GM12878 (cell line): Measurements from ENCODE around the gene NDUFV1. TPM values are rescaled to one million over a fixed set of nuclear protein-coding genes. Genes with fewer than 3 reads are reported as not detected.

ENCODE experiments used
- ATAC-seq: fragments of 200-7000 bp; cut with Tn5 transposase; 3 replicates; pipeline ENCODE4 v1.9.1; 2020; ENCODE audit warnings: mild to moderate bottlenecking, moderate library complexity
- BruUV-seq: library from RNA; stranded (reverse); fragments of 400-500 nt; replicated peaks from 2 replicates; lab custom pipeline; 2021; lab: Mats Ljungman, UMichigan
- CTCF ChIA-PET: fragments of 300-600 bp; sonication (Branson Sonifier 250); formaldehyde crosslinking; extraction: SDS; loops from one replicate; lab custom pipeline; 2021; ENCODE audit warnings: inconsistent platforms; lab: Yijun Ruan, JAX
- POLR2A ChIA-PET: fragments of 350-600 bp; formaldehyde crosslinking; extraction: SDS; loops from one replicate; lab custom pipeline; 2021; ENCODE audit warnings: inconsistent platforms; lab: Charles Lee
- RAD21 ChIA-PET: fragments of 300-600 bp; sonication (Branson Sonifier 250); formaldehyde crosslinking; loops from one replicate; lab custom pipeline; 2023; ENCODE audit warnings: antibody characterized with exemption; ENCODE audit not compliant: unreplicated experiment; lab: Charles Lee
- SMC1A ChIA-PET: fragments of 300-600 bp; sonication (Branson Sonifier 250); formaldehyde crosslinking; loops from one replicate; lab custom pipeline; 2023; ENCODE audit not compliant: unreplicated experiment, uncharacterized antibody; lab: Charles Lee
- DNase-seq: peaks from one replicate; pipeline ENCODE4 v3.0.0-alpha.2; 2011; ENCODE audit warnings: low read depth, low spot score
- FAIRE-seq: peaks from 3 replicates; lab custom pipeline; 2011; peaks lifted over from hg19 to GRCh38; lab: Jason Lieb, UNC
- H2AFZ ChIP-seq: 2 replicates; pipeline ENCODE4 v1.6.0; 2011; ENCODE audit warnings: low read depth, low read length, control low read depth; ENCODE audit not compliant: control insufficient read depth
- H3K27ac ChIP-seq: 2 replicates; pipeline ENCODE4 v1.5.1; 2011; ENCODE audit warnings: control low read depth; ENCODE audit not compliant: control insufficient read depth, insufficient read depth
- H3K27me3 ChIP-seq, 2 experiments: replicated peaks in 1 of 2; 2 replicates each; pipeline versions ENCODE4 v1.6.0 to v1.6.1; 2011; ENCODE audit warnings: low read length in 1 of 2; ENCODE audit not compliant: control insufficient read depth in 2 of 2, insufficient read depth in 2 of 2
- H3K36me3 ChIP-seq, 2 experiments: 2 replicates each; pipeline ENCODE4 v1.5.1; 2011; ENCODE audit warnings: low read length in 1 of 2; ENCODE audit not compliant: control insufficient read depth in 2 of 2, insufficient read depth in 2 of 2
- H3K4me1 ChIP-seq: 2 replicates; pipeline ENCODE4 v1.6.1; 2011; ENCODE audit warnings: mild to moderate bottlenecking, low read length, moderate library complexity, mixed read lengths; ENCODE audit not compliant: control insufficient read depth, insufficient read depth
- H3K4me2 ChIP-seq: 2 replicates; pipeline ENCODE4 v1.6.0; 2011; ENCODE audit warnings: control low read depth; ENCODE audit not compliant: control insufficient read depth, insufficient read depth
- H3K4me3 ChIP-seq: fragments of 200-600 bp; sonication (generic); 2 replicates; pipeline ENCODE4 v1.5.1; 2016
- H3K79me2 ChIP-seq: 2 replicates; pipeline ENCODE4 v1.6.0; 2011; ENCODE audit warnings: low read length; ENCODE audit not compliant: control insufficient read depth, insufficient read depth
- H3K9ac ChIP-seq: 2 replicates; pipeline ENCODE4 v1.8.0; 2011; ENCODE audit warnings: low read length, control low read depth, mixed read lengths; ENCODE audit not compliant: control insufficient read depth, insufficient read depth
- H3K9me3 ChIP-seq: replicated peaks from 3 replicates; pipeline ENCODE4 v1.5.1; 2011; ENCODE audit warnings: mild to moderate bottlenecking, low read length; ENCODE audit not compliant: control insufficient read depth, insufficient read depth
- H4K20me1 ChIP-seq: 2 replicates; pipeline ENCODE4 v1.6.0; 2011; ENCODE audit not compliant: control insufficient read depth, insufficient read depth
- BHLHE40 ChIP-seq, 2 experiments: fragments of 450-650 bp in 1 of 2; IDR thresholded peaks; 2 replicates each; pipeline ENCODE4 v1.6.1; 2011 to 2017; ENCODE audit warnings: low read depth in 2 of 2, borderline replicate concordance in 1 of 2, improper control_type of control experiment in 1 of 2, low read length in 1 of 2, mild to moderate bottlenecking in 1 of 2
- CREB1 ChIP-seq: IDR thresholded peaks from 2 replicates; pipeline ENCODE4 v1.6.1; 2012; ENCODE audit warnings: low read depth, mild to moderate bottlenecking, inconsistent platforms
- CTCF ChIP-seq, 3 experiments: IDR thresholded peaks in 2 of 3; conservative IDR thresholded peaks in 1 of 3; 2 replicates each; pipeline ENCODE4 v1.5.1; 2011; ENCODE audit warnings: low read depth in 3 of 3, low read length in 3 of 3, mild to moderate bottlenecking in 3 of 3, control low read depth in 2 of 3, moderate library complexity in 2 of 3, inconsistent platforms in 1 of 3, mixed read lengths in 1 of 3; ENCODE audit not compliant: control insufficient read depth in 2 of 3, insufficient read depth in 1 of 3; ENCODE audit errors: extremely low read depth in 1 of 3
- E2F8 ChIP-seq: fragments of 450-650 bp; IDR thresholded peaks from 2 replicates; pipeline ENCODE4 v1.6.1; 2018; ENCODE audit warnings: mild to moderate bottlenecking, low read depth, moderate library complexity; ENCODE audit not compliant: partially characterized antibody
- EED ChIP-seq: sonication (generic); IDR thresholded peaks from 2 replicates; pipeline ENCODE4 v1.6.1; 2016; ENCODE audit warnings: antibody characterized with exemption, low read depth
- IKZF1 ChIP-seq: fragments of 450-650 bp; conservative IDR thresholded peaks from 2 replicates; pipeline ENCODE4 v1.6.1; 2017; ENCODE audit warnings: antibody characterized with exemption, mild to moderate bottlenecking
- MAX ChIP-seq: IDR thresholded peaks from 2 replicates; pipeline ENCODE4 v1.6.1; 2012; ENCODE audit warnings: low read depth, low read length, improper control_type of control experiment
- NR2F1 ChIP-seq: fragments of 450-650 bp; conservative IDR thresholded peaks from 2 replicates; pipeline ENCODE4 v1.6.1; 2017; ENCODE audit warnings: mild to moderate bottlenecking
- RAD21 ChIP-seq: IDR thresholded peaks from 2 replicates; pipeline ENCODE4 v1.6.1; 2011; ENCODE audit warnings: mild to moderate bottlenecking, low read depth, low read length, moderate library complexity; ENCODE audit not compliant: insufficient read depth
- RB1 ChIP-seq: fragments of 450-650 bp; formaldehyde crosslinking; IDR thresholded peaks from 2 replicates; pipeline ENCODE4 v1.6.1; 2017; ENCODE audit warnings: mild to moderate bottlenecking, borderline replicate concordance
- RBBP5 ChIP-seq: fragments of 200-600 bp; sonication (generic); conservative IDR thresholded peaks from 2 replicates; pipeline ENCODE4 v1.6.1; 2016
- SMC3 ChIP-seq: IDR thresholded peaks from 2 replicates; pipeline ENCODE4 v1.6.1; 2011; ENCODE audit warnings: low read length, improper control_type of control experiment, borderline replicate concordance
- TBL1XR1 ChIP-seq: IDR thresholded peaks from 2 replicates; pipeline ENCODE4 v1.6.1; 2012; ENCODE audit warnings: low read depth, low read length, improper control_type of control experiment
- TCF12 ChIP-seq: IDR thresholded peaks from 2 replicates; pipeline ENCODE4 v1.6.1; 2011; ENCODE audit warnings: low read depth, mild to moderate bottlenecking, low read length
- YY1 ChIP-seq: IDR thresholded peaks from 2 replicates; pipeline ENCODE4 v1.6.1; 2011; ENCODE audit warnings: low read depth, mild to moderate bottlenecking, low read length
- ZNF274 ChIP-seq: IDR thresholded peaks from one replicate; pipeline ENCODE4 v1.8.0; 2011; ENCODE audit not compliant: insufficient read length, insufficient read depth
- WGBS: methylation state at CpG from one replicate; pipeline ENCODE4 v1.1.6; 2016; ENCODE audit warnings: low lambda C conversion rate; ENCODE audit not compliant: insufficient replicate concordance, insufficient coverage; ENCODE audit errors: missing lambda C conversion rate; 5-methylcytosine and 5-hydroxymethylcytosine counted together
- in situ Hi-C: fragments of 300-500 bp; cut with MboI; formaldehyde crosslinking; loops from 9 replicates; pipeline ENCODE4 v1.14.3; 2018; ENCODE audit warnings: mixed read lengths
- intact Hi-C: fragments of 100-400 bp; cut with micrococcal nuclease; formaldehyde crosslinking; loops from one replicate; pipeline ENCODE4 v1.14.2; 2022; ENCODE audit not compliant: unreplicated experiment
- polyA plus RNA-seq, 11 experiments: library from polyadenylated mRNA; depleted of rRNA in 4 of 11; unstranded in 6 of 11; stranded (reverse) in 5 of 11; fragments of >200 nt; fragmentation: Nextera tagmentation in 4 of 11; fragmentation: Illumina TruSeq in 1 of 11; extraction: Ambion mirVana in 4 of 11; extraction: Trizol in 1 of 11; gene quantifications; 1 replicate in 1 of 11; 2 replicates in 10 of 11; pipeline versions ENCODE4 v1.2.1 to v1.2.3, GENCODE V29; 2011 to 2016; ENCODE audit warnings: inconsistent platforms in 2 of 11, missing spikeins in 2 of 11, low read depth in 1 of 11
- total RNA-seq, 4 experiments: library from RNA; depleted of rRNA in 3 of 4; stranded (reverse); fragments of >200 nt in 3 of 4; fragmentation: Illumina TruSeq in 1 of 4; extraction: Trizol in 1 of 4; gene quantifications; 2 replicates each; pipeline versions ENCODE4 v1.2.1 to v1.2.3, GENCODE V29; 2013 to 2021

Gene NDUFV1
- total and polyA plus RNA-seq, 10 of the 15 experiments (the other 5 are each of a cell fraction or from before 2014, with no cell fraction given), result 8.2 to 380 (median 231) TPM

- RAD21 ChIA-PET, result no interaction called here
- intact Hi-C loops, result loop anchor here (1.0 kb wide), 1 partner anchor 19 kb away; no protein-coding TSS in a partner anchor
- H3K27me3 ChIP-seq, result no peaks in the 10 kb centered on the region; a peak in 1 of 4 replicates
These were observed 33.5 kb downstream of the NDUFV1 start for GRCh38 chr11:67640021-67640757.

More at GRCh38 chr11:67640021-67640757, 33.5 kb downstream of the NDUFV1 start:
- in situ Hi-C loops, result no loop called here
- TF ChIP-seq RBBP5 (no peak), NR2F1 (0 out of 2 replicates have a peak, but pooled peaks have one; percentile 34), EED (no peak), YY1 (peak; percentile 59), TCF12 (0 out of 2 replicates have a peak, but pooled peaks have one; percentile 14), ZNF274 (no peak), CREB1 (0 out of 2 replicates have a peak, but pooled peaks have one; percentile 22), RAD21 (peak; percentile 68), RB1 (peak; percentile 85; the same call in 1 of the 2 replicates), E2F8 (peak; percentile 47), MAX (0 out of 2 replicates have a peak, but pooled peaks have one; percentile 19), IKZF1 (0 out of 2 replicates have a peak, but pooled peaks have one; percentile 14), SMC3 (peak; percentile 74), BHLHE40 (IDR thresholded peaks at IDR 0.05; ENCODE audit: borderline replicate concordance in 1 of 2, low read depth in 2 of 2, low read length in 1 of 2) (peak; percentile 93 to 96), TBL1XR1 (no peak), CTCF (IDR thresholded peaks at IDR 0.05 in 2 of 3, conservative IDR thresholded peaks at IDR 0.05 in 1 of 3; ENCODE audit: control insufficient read depth in 2 of 3, extremely low read depth in 1 of 3, insufficient read depth in 1 of 3, low read depth in 3 of 3, low read length in 3 of 3) (peak; percentile 65 to 83 (median 75))
- TF ChIP-seq, all 136 proteins: peak for 12
- Histone ChIP-seq H4K20me1 (no peaks in the 10 kb centered on the region), H3K27ac (no peak overlapping the region), H2AFZ (no peak overlapping the region; the same call in 1 of the 2 replicates), H3K36me3 (no peaks in the 10 kb centered on the region), H3K79me2 (no peaks in the 10 kb centered on the region), H3K4me2 (no peak overlapping the region), H3K9ac (no peak overlapping the region), H3K4me3 (no peak overlapping the region), H3K9me3 (peaks cover 3% of the 10 kb centered on the region; the same call in 2 of the 3 replicates), H3K4me1 (peaks cover 13% of the 10 kb centered on the region)
- FAIRE-seq, result peak; percentile 73
- peak; percentile 93 for ATAC-seq
- SMC1A ChIA-PET, result interaction anchor here (0.9 to 1.1 kb wide), 2 partner anchors 19 to 22 kb away, joined by 3 to 9 read pairs; no protein-coding TSS in a partner anchor
- WGBS, result 33% methylated on average over 23 of the region's 23 CpGs
- POLR2A ChIA-PET, result no interaction called here
- DNase-seq, result no peak
- BruUV-seq, result no TSS peak
- CTCF ChIA-PET, result interaction anchor here (0.7 to 4.6 kb wide), 6 partner anchors 8 to 288 kb away, joined by 3 to 26 read pairs (median 4); no protein-coding TSS in a partner anchor
